Right lobe of liver (tissue), 4 donors: ENCODE data around the gene CPED1.

Source experiments
- POLR2A ChIP-seq: fragments of 450-650 bp; IDR thresholded peaks from one replicate; pipeline ENCODE4 v1.6.1; 2017; ENCODE audit warnings: antibody characterized with exemption, mild to moderate bottlenecking
- TF ChIP-seq, protein P1 (sequence below), 4 donors: fragments of 200-600 bp in 3 of 4; fragments of 450-650 bp in 1 of 4; IDR thresholded peaks; one replicate each; pipeline versions ENCODE4 v1.5.1 to v1.8.0; 2016 to 2022; ENCODE audit warnings: antibody characterized with exemption in 4 of 4, mild to moderate bottlenecking in 2 of 4
- donor health status: DM: no; HTN: no; CAD: no.
- donor health status: DM: no; HTN: no; CAD: no.
- donor health status: DM: no; HTN: yes; CAD: no.

GRCh38 chr7:121002048-121002756, 13.7 kb downstream of the CPED1 start:
- TF ChIP-seq, protein P1, sequence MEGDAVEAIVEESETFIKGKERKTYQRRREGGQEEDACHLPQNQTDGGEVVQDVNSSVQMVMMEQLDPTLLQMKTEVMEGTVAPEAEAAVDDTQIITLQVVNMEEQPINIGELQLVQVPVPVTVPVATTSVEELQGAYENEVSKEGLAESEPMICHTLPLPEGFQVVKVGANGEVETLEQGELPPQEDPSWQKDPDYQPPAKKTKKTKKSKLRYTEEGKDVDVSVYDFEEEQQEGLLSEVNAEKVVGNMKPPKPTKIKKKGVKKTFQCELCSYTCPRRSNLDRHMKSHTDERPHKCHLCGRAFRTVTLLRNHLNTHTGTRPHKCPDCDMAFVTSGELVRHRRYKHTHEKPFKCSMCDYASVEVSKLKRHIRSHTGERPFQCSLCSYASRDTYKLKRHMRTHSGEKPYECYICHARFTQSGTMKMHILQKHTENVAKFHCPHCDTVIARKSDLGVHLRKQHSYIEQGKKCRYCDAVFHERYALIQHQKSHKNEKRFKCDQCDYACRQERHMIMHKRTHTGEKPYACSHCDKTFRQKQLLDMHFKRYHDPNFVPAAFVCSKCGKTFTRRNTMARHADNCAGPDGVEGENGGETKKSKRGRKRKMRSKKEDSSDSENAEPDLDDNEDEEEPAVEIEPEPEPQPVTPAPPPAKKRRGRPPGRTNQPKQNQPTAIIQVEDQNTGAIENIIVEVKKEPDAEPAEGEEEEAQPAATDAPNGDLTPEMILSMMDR (IDR thresholded peaks at IDR 0.05) = peak in 1 of 4 donors; percentile 7
- no peak for TF ChIP-seq POLR2A
